ENCODE results near the gene ARSG. TPM values are rescaled to one million over a fixed set of nuclear protein-coding genes. Genes with fewer than 3 reads are reported as not detected.

Gene ARSG
- total RNA-seq, 2 donors from 2014 or later = 3.1 to 3.6 TPM

DNA sequence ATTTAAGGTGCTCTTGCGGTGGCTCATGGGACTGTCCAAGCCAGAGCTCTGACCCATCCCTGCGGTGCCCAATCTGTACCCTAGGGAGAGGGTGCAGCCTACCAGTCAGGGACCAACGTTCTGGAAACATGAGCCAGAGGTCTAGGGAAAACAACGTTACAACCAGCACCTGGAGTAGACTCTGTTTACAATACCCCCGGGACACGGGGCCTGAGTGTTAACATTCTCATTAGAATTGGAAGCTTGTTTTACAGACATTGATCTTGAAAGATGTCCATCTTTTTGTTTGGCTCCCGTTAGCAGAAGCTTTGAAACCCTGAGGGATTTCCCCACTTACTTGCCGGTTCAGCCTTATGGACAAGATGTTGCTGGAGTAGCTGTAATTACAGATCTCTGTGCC is 159.1 kb downstream of the ARSG start:
- H3K27ac ChIP-seq = no peak overlapping the region

DNA sequence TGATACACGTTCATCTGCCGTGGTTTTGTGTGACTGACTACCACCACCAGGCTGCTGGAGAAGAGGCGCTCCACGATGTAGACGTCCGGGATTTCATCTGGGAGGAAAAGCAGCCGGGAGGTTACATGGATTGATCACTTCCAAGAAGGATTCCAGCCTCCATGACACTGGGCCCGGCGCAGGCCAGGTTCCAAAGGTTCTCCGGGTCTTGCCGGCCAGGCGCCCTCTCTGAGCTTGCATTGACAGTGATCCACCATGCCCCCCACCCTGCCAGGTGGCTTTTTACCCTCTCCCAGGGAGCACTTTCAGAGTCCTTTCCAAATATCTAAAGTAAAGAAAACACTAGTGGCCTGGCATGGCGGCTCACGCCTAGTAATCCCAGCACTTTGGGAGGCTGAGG is 159.5 kb downstream of the ARSG start:
- Histone ChIP-seq H3K27me3 (no peaks in the 10 kb centered on the region), H3K4me1 (peaks cover 0 to 29% of the 10 kb centered on the region in 2 donors), H3K36me3 (peaks cover 69% of the 10 kb centered on the region), H3K9me3 (no peaks in the 10 kb centered on the region), H3K4me3 (no peak overlapping the region), H3K27ac (no peak overlapping the region)
- TF ChIP-seq, protein P1, sequence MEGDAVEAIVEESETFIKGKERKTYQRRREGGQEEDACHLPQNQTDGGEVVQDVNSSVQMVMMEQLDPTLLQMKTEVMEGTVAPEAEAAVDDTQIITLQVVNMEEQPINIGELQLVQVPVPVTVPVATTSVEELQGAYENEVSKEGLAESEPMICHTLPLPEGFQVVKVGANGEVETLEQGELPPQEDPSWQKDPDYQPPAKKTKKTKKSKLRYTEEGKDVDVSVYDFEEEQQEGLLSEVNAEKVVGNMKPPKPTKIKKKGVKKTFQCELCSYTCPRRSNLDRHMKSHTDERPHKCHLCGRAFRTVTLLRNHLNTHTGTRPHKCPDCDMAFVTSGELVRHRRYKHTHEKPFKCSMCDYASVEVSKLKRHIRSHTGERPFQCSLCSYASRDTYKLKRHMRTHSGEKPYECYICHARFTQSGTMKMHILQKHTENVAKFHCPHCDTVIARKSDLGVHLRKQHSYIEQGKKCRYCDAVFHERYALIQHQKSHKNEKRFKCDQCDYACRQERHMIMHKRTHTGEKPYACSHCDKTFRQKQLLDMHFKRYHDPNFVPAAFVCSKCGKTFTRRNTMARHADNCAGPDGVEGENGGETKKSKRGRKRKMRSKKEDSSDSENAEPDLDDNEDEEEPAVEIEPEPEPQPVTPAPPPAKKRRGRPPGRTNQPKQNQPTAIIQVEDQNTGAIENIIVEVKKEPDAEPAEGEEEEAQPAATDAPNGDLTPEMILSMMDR (IDR thresholded peaks at IDR 0.05) = no peak
- DNase-seq (ENCODE audit: low spot score) = no peak

More for the DNA sequence above, 159.1 kb downstream of the ARSG start:
- Histone ChIP-seq H3K4me3 (no peak overlapping the region), H3K27me3 (no peaks in the 10 kb centered on the region), H3K9me3 (no peaks in the 10 kb centered on the region), H3K36me3 (peaks cover 73% of the 10 kb centered on the region), H3K4me1 (peaks cover 0 to 25% of the 10 kb centered on the region in 2 donors)
- no peak for DNase-seq (ENCODE audit: low spot score)
- TF ChIP-seq, protein P1 (IDR thresholded peaks at IDR 0.05) = no peak

DNA sequence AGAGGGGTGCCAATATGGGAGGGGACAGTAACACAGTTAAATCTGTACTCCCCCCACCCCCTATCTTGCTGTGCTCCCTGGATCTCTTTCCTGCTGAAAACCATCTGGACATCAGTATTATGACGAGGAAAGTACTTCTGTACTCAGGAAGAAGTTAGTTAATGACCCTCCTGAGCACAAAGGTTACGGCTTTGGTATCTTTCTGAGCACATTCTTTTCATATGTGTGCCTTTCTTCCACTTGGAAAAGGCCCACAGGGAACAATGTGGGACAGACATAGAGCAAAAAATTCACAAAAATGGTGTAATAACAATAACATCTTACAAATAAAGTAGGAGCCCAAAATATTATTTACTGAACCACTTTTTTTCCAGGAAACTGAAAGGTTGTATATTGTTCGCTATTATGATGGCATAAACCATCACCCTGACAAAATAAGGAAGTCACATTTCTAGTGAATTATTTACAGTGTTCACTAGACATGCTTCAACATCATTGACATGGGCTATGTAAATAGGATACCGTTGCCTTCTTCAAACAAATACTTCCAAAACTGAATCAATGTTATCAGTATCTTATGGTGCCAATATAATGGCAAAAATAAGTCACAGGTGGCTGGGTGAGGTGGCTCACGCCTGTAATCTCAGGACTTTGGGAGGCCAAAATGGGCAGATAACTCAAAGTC is 160.5 kb downstream of the ARSG start:
- H3K9me3 ChIP-seq = no peaks in the 10 kb centered on the region
- peak overlapping the region in 1 of 2 donors; percentile 32 for H3K27ac ChIP-seq
- H3K27me3 ChIP-seq = no peaks in the 10 kb centered on the region
- H3K36me3 ChIP-seq = peaks cover 59% of the 10 kb centered on the region
- TF ChIP-seq, protein P1 (IDR thresholded peaks at IDR 0.05) = no peak
- H3K4me1 ChIP-seq = peaks cover 0 to 37% of the 10 kb centered on the region in 2 donors
- H3K4me3 ChIP-seq = no peak overlapping the region
- no peak for DNase-seq (ENCODE audit: low spot score)

DNA sequence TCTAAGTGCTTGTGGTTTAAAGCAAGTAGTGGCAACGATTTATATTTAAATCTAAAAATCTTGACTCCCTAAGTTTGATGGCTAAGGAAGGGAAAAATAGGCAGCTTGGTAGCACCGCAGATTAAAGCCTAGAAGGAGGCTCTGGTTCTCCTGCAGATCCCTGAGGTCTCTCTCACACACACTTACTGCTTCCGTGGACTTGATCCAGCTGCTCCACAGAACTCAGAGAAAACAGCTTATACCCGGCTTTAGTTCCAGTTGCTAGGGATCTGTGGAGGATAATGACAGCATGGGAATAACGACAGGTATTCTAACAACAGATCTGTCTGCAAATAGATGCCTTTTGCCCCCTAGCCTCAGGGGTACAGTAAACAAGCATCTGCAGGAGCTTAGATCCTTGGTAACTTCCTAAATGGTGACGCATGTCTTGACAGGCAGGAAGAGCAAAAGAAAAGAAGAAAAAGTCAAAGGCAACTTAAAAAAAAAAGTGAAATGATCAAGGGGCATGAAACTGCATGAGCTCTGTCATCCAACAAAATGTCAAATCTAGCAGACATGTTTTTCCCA is 161.5 kb downstream of the ARSG start:
- Histone ChIP-seq H3K27ac (peak overlapping the region; percentile 95 to 98), H3K4me1 (peaks cover 0 to 37% of the 10 kb centered on the region in 2 donors), H3K27me3 (no peaks in the 10 kb centered on the region), H3K36me3 (peaks cover 49% of the 10 kb centered on the region), H3K9me3 (no peaks in the 10 kb centered on the region), H3K4me3 (no peak overlapping the region)
- TF ChIP-seq, protein P1 (IDR thresholded peaks at IDR 0.05) = no peak
- no peak for DNase-seq (ENCODE audit: low spot score)

DNA sequence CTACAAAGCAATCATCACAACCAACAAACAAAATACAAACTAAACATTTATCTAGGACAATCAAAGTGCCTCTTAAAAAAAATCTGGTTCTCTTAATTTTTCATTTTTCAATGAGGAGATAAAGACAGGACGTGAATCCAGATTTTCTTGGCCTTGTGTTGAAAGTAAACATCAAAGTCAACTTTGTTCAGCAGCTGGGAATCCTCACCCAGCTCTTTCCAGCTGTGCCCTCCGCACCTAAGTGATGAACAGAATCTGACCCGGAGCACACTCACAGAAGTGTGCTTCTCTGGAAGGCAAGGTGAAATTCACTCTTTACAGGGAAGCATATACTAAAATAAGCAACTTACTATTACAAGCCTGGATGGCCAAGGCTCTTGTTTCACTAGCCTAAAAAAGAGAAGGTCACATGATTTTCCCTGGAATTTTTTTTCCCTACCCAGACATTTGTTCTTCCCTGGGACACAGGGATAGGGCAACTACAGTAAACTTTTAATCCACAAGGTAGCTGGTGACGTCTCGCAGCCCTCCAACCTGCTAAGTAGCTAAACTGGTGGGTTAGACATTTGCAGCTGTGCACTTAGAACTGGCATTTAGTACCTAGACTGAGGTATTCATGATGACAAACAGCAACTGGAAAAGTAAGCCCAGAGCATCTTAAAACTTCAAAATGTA is 162.8 kb downstream of the ARSG start:
- DNase-seq (ENCODE audit: low spot score) = no peak
- TF ChIP-seq, protein P1 (IDR thresholded peaks at IDR 0.05) = no peak
- Histone ChIP-seq H3K4me1 (peaks cover 0 to 43% of the 10 kb centered on the region in 2 donors), H3K4me3 (no peak overlapping the region), H3K27ac (peak overlapping the region; percentile 95 to 98), H3K9me3 (no peaks in the 10 kb centered on the region), H3K27me3 (no peaks in the 10 kb centered on the region), H3K36me3 (peaks cover 36% of the 10 kb centered on the region)
